HCT116 (cell line): ENCODE measurements around the gene HOMER3. TPM values are rescaled to one million over a fixed set of nuclear protein-coding genes. Genes with fewer than 3 reads are reported as not detected.

ENCODE experiments used
- ATAC-seq: fragments of 200-7000 bp; cut with Tn5 transposase; 2 replicates; pipeline ENCODE4 v1.9.1; 2020; ENCODE audit warnings: mild to moderate bottlenecking, moderate library complexity
- BruUV-seq: library from RNA; stranded (reverse); fragments of 400-500 nt; replicated peaks from 2 replicates; lab custom pipeline; 2021; lab: Mats Ljungman, UMichigan
- CTCF ChIA-PET: fragments of 300-600 bp; sonication (Branson Sonifier 250); formaldehyde crosslinking; loops from one replicate; lab custom pipeline; 2021; ENCODE audit warnings: antibody characterized with exemption; lab: Charles Lee
- POLR2A ChIA-PET: fragments of 300-600, 350-600 bp; sonication (Branson Sonifier 250); formaldehyde crosslinking; loops from one replicate; lab custom pipeline; 2021; ENCODE audit warnings: antibody characterized with exemption; lab: Charles Lee
- RAD21 ChIA-PET, 2 experiments: fragments of 300-600 bp; sonication (Branson Sonifier 250); formaldehyde crosslinking; loops; one replicate each; lab custom pipeline; 2023; ENCODE audit warnings: low total read pairs in 2 of 2; ENCODE audit not compliant: uncharacterized antibody in 2 of 2, unreplicated experiment in 2 of 2, low non-redundant PET in 1 of 2; lab: Charles Lee
- DNase-seq: peaks from one replicate; pipeline ENCODE4 v3.0.0-alpha.2; 2010; ENCODE audit warnings: low read depth, low spot score
- H2AFZ ChIP-seq: fragments of 200-600 bp; shearing (Covaris generic), sonication (generic); 2 replicates; pipeline ENCODE4 v1.6.1; 2017; ENCODE audit warnings: low read depth, mixed run types, mixed read lengths, antibody characterized with exemption, low read length; ENCODE audit not compliant: poor library complexity, severe bottlenecking
- H3K27ac ChIP-seq: 2 replicates; pipeline ENCODE4 v1.5.1; 2012; ENCODE audit warnings: low read depth, low read length
- H3K27me3 ChIP-seq: fragments of 200-600 bp; sonication (generic); 2 replicates; pipeline ENCODE4 v1.6.1; 2016; ENCODE audit warnings: mixed run types, low read length, mixed read lengths; ENCODE audit not compliant: insufficient read depth
- H3K36me3 ChIP-seq, 2 experiments: fragments of 200-500 bp in 1 of 2; fragments of 200-600 bp in 1 of 2; sonication (Bioruptor generic) in 1 of 2; sonication (generic) in 1 of 2; 2 replicates each; pipeline versions ENCODE4 v1.5.1 to v1.6.1; 2014 to 2016; ENCODE audit warnings: low read length in 2 of 2, inconsistent platforms in 1 of 2, mixed read lengths in 1 of 2, mixed run types in 1 of 2; ENCODE audit not compliant: insufficient read depth in 2 of 2, control insufficient read depth in 1 of 2
- H3K4me1 ChIP-seq, 2 experiments: fragments of 200-600 bp in 1 of 2; sonication (generic) in 1 of 2; 2 replicates each; pipeline versions ENCODE4 v1.5.1 to v1.6.1; 2012 to 2017; ENCODE audit warnings: low read length in 2 of 2, inconsistent platforms in 1 of 2, mild to moderate bottlenecking in 1 of 2, mixed read lengths in 1 of 2, mixed run types in 1 of 2, moderate library complexity in 1 of 2; ENCODE audit not compliant: insufficient read depth in 2 of 2, control insufficient read depth in 1 of 2
- H3K4me2 ChIP-seq: fragments of 200-600 bp; sonication (generic); 2 replicates; pipeline ENCODE4 v1.6.1; 2017; ENCODE audit warnings: mixed run types, low read length, mixed read lengths
- H3K4me3 ChIP-seq, 2 experiments: fragments of 200-600 bp in 1 of 2; sonication (generic) in 1 of 2; replicated peaks in 1 of 2; 2 replicates each; pipeline ENCODE4 v1.5.1; 2011 to 2016; ENCODE audit warnings: low read length in 2 of 2, control low read depth in 1 of 2, low read depth in 1 of 2, mild to moderate bottlenecking in 1 of 2, mixed read lengths in 1 of 2, mixed run types in 1 of 2
- H3K79me2 ChIP-seq: fragments of 200-600 bp; sonication (generic); 2 replicates; pipeline ENCODE4 v1.6.1; 2017; ENCODE audit warnings: mild to moderate bottlenecking, mixed run types, low read length, moderate library complexity, mixed read lengths; ENCODE audit not compliant: insufficient read depth
- H3K9ac ChIP-seq: fragments of 200-600 bp; sonication (generic); 2 replicates; pipeline ENCODE4 v1.6.1; 2016; ENCODE audit warnings: low read length, mixed read lengths
- H3K9me2 ChIP-seq: fragments of 200-600 bp; sonication (generic), shearing (Covaris generic); 2 replicates; pipeline ENCODE4 v1.6.1; 2017; ENCODE audit warnings: mixed run types, mild to moderate bottlenecking, moderate library complexity; ENCODE audit not compliant: insufficient read depth
- H3K9me3 ChIP-seq, 2 experiments: fragments of 200-500 bp in 1 of 2; fragments of 200-600 bp in 1 of 2; sonication (Bioruptor generic) in 1 of 2; sonication (generic) in 1 of 2; 2 replicates each; pipeline ENCODE4 v1.6.1; 2014 to 2017; ENCODE audit warnings: low read length in 2 of 2, mixed read lengths in 2 of 2, inconsistent platforms in 1 of 2, low read depth in 1 of 2, mild to moderate bottlenecking in 1 of 2, mixed run types in 1 of 2, moderate library complexity in 1 of 2; ENCODE audit not compliant: control insufficient read depth in 1 of 2, insufficient read depth in 1 of 2
- H4K20me1 ChIP-seq: fragments of 200-600 bp; sonication (generic), shearing (Covaris generic); 2 replicates; pipeline ENCODE4 v1.6.1; 2017; ENCODE audit warnings: mixed run types, mild to moderate bottlenecking, moderate library complexity; ENCODE audit not compliant: insufficient read depth
- ELF1 ChIP-seq: IDR thresholded peaks from 2 replicates; pipeline ENCODE4 v1.6.1; 2012; ENCODE audit warnings: low read depth, borderline replicate concordance
- EZH2 ChIP-seq: fragments of 200-600 bp; sonication (generic); IDR thresholded peaks from 2 replicates; pipeline ENCODE4 v1.6.1; 2017; ENCODE audit warnings: antibody characterized with exemption, mixed run types
- EZH2phosphoT487 ChIP-seq: fragments of 200-600 bp; IDR thresholded peaks from 2 replicates; pipeline ENCODE4 v1.6.1; 2018; ENCODE audit warnings: antibody characterized with exemption, borderline replicate concordance
- POLR2A ChIP-seq: IDR thresholded peaks from 2 replicates; pipeline ENCODE4 v1.7.0; 2011; ENCODE audit warnings: borderline replicate concordance; ENCODE audit not compliant: insufficient read depth, insufficient read length; ENCODE audit errors: extremely low read depth
- POLR2AphosphoS5 ChIP-seq: IDR thresholded peaks from 2 replicates; pipeline ENCODE4 v1.6.1; 2011; ENCODE audit warnings: mild to moderate bottlenecking, low read depth, low read length, moderate library complexity
- SIN3A ChIP-seq: IDR thresholded peaks from 2 replicates; pipeline ENCODE4 v1.6.1; 2012; ENCODE audit warnings: low read depth
- SRF ChIP-seq: IDR thresholded peaks from 2 replicates; pipeline ENCODE4 v1.6.1; 2012; ENCODE audit warnings: low read depth
- TCF7L2 ChIP-seq: IDR thresholded peaks from 2 replicates; pipeline ENCODE4 v1.7.0; 2011; ENCODE audit warnings: borderline replicate concordance, inconsistent platforms; ENCODE audit not compliant: insufficient read depth, insufficient read length; ENCODE audit errors: extremely low read depth
- YY1 ChIP-seq: IDR thresholded peaks from 2 replicates; pipeline ENCODE4 v1.6.1; 2011; ENCODE audit warnings: low read length, low read depth, moderate library complexity, mild to moderate bottlenecking; ENCODE audit not compliant: insufficient replicate concordance; ENCODE audit errors: extremely low read depth
- intact Hi-C: fragments of 100-400 bp; cut with micrococcal nuclease; formaldehyde crosslinking; loops from 2 replicates; pipeline ENCODE4 v1.10.0; 2022
- total RNA-seq: library from RNA; stranded (reverse); gene quantifications from one replicate; pipeline ENCODE4 v1.2.1, GENCODE V29; 2021; ENCODE audit not compliant: unreplicated experiment
- TF ChIP-seq, protein P1 (sequence below): IDR thresholded peaks from 2 replicates; pipeline ENCODE4 v1.6.1; 2012; ENCODE audit warnings: low read depth
- TF ChIP-seq, protein P2 (sequence below): IDR thresholded peaks from 2 replicates; pipeline ENCODE4 v1.6.1; 2011; ENCODE audit warnings: mild to moderate bottlenecking, low read length, moderate library complexity; ENCODE audit not compliant: insufficient replicate concordance; ENCODE audit errors: extremely low read depth
- TF ChIP-seq, protein P3 (sequence below), 3 experiments: fragments of 200-600 bp in 1 of 3; sonication (generic) in 1 of 3; IDR thresholded peaks in 2 of 3; conservative IDR thresholded peaks in 1 of 3; 2 replicates each; pipeline ENCODE4 v1.5.1; 2012 to 2017; ENCODE audit warnings: low read depth in 2 of 3, low read length in 2 of 3, antibody characterized with exemption in 1 of 3, borderline replicate concordance in 1 of 3, control low read depth in 1 of 3, mild to moderate bottlenecking in 1 of 3, mixed read lengths in 1 of 3, mixed run types in 1 of 3, moderate library complexity in 1 of 3; ENCODE audit not compliant: insufficient read depth in 1 of 3

HOMER3 gene
- total RNA-seq, 1 experiment from 2014 or later = 45.2 TPM

DNA sequence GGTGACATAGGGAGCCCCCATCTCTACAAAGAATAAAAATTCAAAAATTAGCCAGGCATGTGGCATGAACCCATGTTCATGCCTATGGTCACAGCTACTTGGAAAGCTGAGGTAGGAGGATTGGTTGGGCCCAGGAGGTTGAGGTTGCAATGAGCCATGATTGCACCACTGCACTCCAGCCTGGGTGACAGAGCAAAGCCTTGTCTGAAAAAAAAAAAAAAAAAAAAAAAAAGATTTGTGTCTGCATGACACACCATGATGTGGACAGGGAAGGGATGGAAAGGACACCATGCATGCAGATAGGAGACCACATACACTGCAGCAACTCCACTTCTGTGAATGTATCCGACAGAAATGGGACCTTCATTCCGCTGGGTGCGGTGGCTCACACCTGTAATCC lies 34.0 kb upstream of the HOMER3 start:
- H3K4me3 ChIP-seq = no peak overlapping the region
- ChIA-PET POLR2A (no interaction called here), RAD21 (no interaction called here), CTCF (interaction anchor here (1.2 kb wide), 1 partner anchor 12 kb away, joined by 3 read pairs; no protein-coding TSS in a partner anchor)
- ATAC-seq (no peak), DNase-seq (no peak)
- no peaks in the 10 kb centered on the region for H3K9me3 ChIP-seq
- no peak overlapping the region for H3K9ac ChIP-seq
- H3K9me2 ChIP-seq = no peaks in the 10 kb centered on the region
- no peaks in the 10 kb centered on the region for H3K36me3 ChIP-seq
- no peak overlapping the region for H3K4me2 ChIP-seq
- no peak overlapping the region for H3K27ac ChIP-seq
- no TSS peak for BruUV-seq
- H2AFZ ChIP-seq = no peak overlapping the region
- H3K27me3 ChIP-seq = no peaks in the 10 kb centered on the region
- TF ChIP-seq EZH2phosphoT487 = no peak
- no peak for TF ChIP-seq EZH2
- TF ChIP-seq, protein P1, sequence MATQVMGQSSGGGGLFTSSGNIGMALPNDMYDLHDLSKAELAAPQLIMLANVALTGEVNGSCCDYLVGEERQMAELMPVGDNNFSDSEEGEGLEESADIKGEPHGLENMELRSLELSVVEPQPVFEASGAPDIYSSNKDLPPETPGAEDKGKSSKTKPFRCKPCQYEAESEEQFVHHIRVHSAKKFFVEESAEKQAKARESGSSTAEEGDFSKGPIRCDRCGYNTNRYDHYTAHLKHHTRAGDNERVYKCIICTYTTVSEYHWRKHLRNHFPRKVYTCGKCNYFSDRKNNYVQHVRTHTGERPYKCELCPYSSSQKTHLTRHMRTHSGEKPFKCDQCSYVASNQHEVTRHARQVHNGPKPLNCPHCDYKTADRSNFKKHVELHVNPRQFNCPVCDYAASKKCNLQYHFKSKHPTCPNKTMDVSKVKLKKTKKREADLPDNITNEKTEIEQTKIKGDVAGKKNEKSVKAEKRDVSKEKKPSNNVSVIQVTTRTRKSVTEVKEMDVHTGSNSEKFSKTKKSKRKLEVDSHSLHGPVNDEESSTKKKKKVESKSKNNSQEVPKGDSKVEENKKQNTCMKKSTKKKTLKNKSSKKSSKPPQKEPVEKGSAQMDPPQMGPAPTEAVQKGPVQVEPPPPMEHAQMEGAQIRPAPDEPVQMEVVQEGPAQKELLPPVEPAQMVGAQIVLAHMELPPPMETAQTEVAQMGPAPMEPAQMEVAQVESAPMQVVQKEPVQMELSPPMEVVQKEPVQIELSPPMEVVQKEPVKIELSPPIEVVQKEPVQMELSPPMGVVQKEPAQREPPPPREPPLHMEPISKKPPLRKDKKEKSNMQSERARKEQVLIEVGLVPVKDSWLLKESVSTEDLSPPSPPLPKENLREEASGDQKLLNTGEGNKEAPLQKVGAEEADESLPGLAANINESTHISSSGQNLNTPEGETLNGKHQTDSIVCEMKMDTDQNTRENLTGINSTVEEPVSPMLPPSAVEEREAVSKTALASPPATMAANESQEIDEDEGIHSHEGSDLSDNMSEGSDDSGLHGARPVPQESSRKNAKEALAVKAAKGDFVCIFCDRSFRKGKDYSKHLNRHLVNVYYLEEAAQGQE = no peak
- no peak for TF ChIP-seq TCF7L2
- no peak for TF ChIP-seq SIN3A
- no peak for TF ChIP-seq ELF1
- TF ChIP-seq YY1 = no peak
- TF ChIP-seq SRF = no peak
- no peak for TF ChIP-seq POLR2AphosphoS5
- TF ChIP-seq, protein P2, sequence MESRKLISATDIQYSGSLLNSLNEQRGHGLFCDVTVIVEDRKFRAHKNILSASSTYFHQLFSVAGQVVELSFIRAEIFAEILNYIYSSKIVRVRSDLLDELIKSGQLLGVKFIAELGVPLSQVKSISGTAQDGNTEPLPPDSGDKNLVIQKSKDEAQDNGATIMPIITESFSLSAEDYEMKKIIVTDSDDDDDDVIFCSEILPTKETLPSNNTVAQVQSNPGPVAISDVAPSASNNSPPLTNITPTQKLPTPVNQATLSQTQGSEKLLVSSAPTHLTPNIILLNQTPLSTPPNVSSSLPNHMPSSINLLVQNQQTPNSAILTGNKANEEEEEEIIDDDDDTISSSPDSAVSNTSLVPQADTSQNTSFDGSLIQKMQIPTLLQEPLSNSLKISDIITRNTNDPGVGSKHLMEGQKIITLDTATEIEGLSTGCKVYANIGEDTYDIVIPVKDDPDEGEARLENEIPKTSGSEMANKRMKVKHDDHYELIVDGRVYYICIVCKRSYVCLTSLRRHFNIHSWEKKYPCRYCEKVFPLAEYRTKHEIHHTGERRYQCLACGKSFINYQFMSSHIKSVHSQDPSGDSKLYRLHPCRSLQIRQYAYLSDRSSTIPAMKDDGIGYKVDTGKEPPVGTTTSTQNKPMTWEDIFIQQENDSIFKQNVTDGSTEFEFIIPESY = no peak
- TF ChIP-seq, protein P3, sequence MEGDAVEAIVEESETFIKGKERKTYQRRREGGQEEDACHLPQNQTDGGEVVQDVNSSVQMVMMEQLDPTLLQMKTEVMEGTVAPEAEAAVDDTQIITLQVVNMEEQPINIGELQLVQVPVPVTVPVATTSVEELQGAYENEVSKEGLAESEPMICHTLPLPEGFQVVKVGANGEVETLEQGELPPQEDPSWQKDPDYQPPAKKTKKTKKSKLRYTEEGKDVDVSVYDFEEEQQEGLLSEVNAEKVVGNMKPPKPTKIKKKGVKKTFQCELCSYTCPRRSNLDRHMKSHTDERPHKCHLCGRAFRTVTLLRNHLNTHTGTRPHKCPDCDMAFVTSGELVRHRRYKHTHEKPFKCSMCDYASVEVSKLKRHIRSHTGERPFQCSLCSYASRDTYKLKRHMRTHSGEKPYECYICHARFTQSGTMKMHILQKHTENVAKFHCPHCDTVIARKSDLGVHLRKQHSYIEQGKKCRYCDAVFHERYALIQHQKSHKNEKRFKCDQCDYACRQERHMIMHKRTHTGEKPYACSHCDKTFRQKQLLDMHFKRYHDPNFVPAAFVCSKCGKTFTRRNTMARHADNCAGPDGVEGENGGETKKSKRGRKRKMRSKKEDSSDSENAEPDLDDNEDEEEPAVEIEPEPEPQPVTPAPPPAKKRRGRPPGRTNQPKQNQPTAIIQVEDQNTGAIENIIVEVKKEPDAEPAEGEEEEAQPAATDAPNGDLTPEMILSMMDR (IDR thresholded peaks at IDR 0.05 in 2 of 3, conservative IDR thresholded peaks at IDR 0.05 in 1 of 3; ENCODE audit: borderline replicate concordance in 1 of 3, insufficient read depth in 1 of 3, low read depth in 2 of 3, low read length in 2 of 3) = no peak
- TF ChIP-seq POLR2A = no peak
- no peaks in the 10 kb centered on the region for H4K20me1 ChIP-seq
- intact Hi-C loops = no loop called here
- no peaks in the 10 kb centered on the region for H3K79me2 ChIP-seq
- H3K4me1 ChIP-seq = peaks cover 10 to 14% of the 10 kb centered on the region in 2 experiments
